Thyroid gland (tissue), 4 donors: ENCODE data around the gene BRSK2.

Experiments
- CTCF ChIP-seq, 6 experiments: fragments of 200-600 bp in 3 of 6; fragments of 450-650 bp in 3 of 6; sonication (generic) in 3 of 6; IDR thresholded peaks; one replicate each; pipeline ENCODE4 v1.5.1; 2016 to 2019; ENCODE audit warnings: antibody characterized with exemption in 6 of 6, mild to moderate bottlenecking in 2 of 6, inconsistent platforms in 1 of 6, moderate library complexity in 1 of 6
- POLR2A ChIP-seq, 2 donors: fragments of 450-650 bp; IDR thresholded peaks; one replicate each; pipeline ENCODE4 v1.6.1; 2017; ENCODE audit warnings: antibody characterized with exemption in 2 of 2, mild to moderate bottlenecking in 2 of 2, moderate library complexity in 1 of 2

- no peak for TF ChIP-seq CTCF (IDR thresholded peaks at IDR 0.05)
- no peak for TF ChIP-seq POLR2A (IDR thresholded peaks at IDR 0.05)
Measured at GRCh38 chr11:1504138-1504537, 114.4 kb downstream of the BRSK2 start.
